H1 (cell line): ENCODE measurements around the gene ZC3H12C. TPM values are rescaled to one million over a fixed set of nuclear protein-coding genes. Genes with fewer than 3 reads are reported as not detected.

Source experiments
- CTCF ChIA-PET: fragments of 300-600 bp; sonication (Branson Sonifier 250); formaldehyde crosslinking; loops from one replicate; lab custom pipeline; 2021; ENCODE audit not compliant: partially characterized antibody; lab: Charles Lee
- POLR2A ChIA-PET: fragments of 300-600 bp; sonication (Branson Sonifier 250); formaldehyde crosslinking; loops from one replicate; lab custom pipeline; 2021; ENCODE audit warnings: inconsistent platforms; ENCODE audit not compliant: partially characterized antibody; lab: Charles Lee
- DNase-seq, 2 experiments: peaks; one replicate each; pipeline versions ENCODE4 v3.0.0 to v3.0.0-alpha.2; 2010 to 2022; ENCODE audit warnings: low spot score in 2 of 2, low read depth in 1 of 2, mixed read lengths in 1 of 2
- FAIRE-seq: peaks from 2 replicates; lab custom pipeline; 2011; peaks lifted over from hg19 to GRCh38; lab: Jason Lieb, UNC
- H2AFZ ChIP-seq: 2 replicates; pipeline ENCODE4 v1.8.1; 2012; ENCODE audit warnings: low read length, inconsistent platforms
- H2AK5ac ChIP-seq: 2 replicates; pipeline ENCODE4 v1.6.1; 2013; ENCODE audit warnings: low read depth, low read length
- H2BK120ac ChIP-seq: replicated peaks from 2 replicates; pipeline ENCODE3; 2013; ENCODE audit warnings: low read depth, low read length, inconsistent platforms
- H2BK12ac ChIP-seq: 2 replicates; pipeline ENCODE4 v1.6.1; 2013; ENCODE audit warnings: low read depth, low read length
- H2BK15ac ChIP-seq: 2 replicates; pipeline ENCODE4 v1.6.1; 2013; ENCODE audit warnings: low read length
- H2BK20ac ChIP-seq: 2 replicates; pipeline ENCODE4 v1.6.1; 2013; ENCODE audit warnings: low read length
- H2BK5ac ChIP-seq: 2 replicates; pipeline ENCODE4 v1.6.1; 2013; ENCODE audit warnings: low read depth, low read length
- H3K14ac ChIP-seq: 2 replicates; pipeline ENCODE4 v1.6.1; 2013; ENCODE audit warnings: inconsistent platforms; ENCODE audit not compliant: insufficient read length
- H3K18ac ChIP-seq: 2 replicates; pipeline ENCODE4 v1.6.1; 2013; ENCODE audit warnings: low read length; ENCODE audit errors: extremely low read depth
- H3K23ac ChIP-seq: 2 replicates; pipeline ENCODE4 v1.6.1; 2013; ENCODE audit warnings: inconsistent platforms; ENCODE audit not compliant: insufficient read length
- H3K23me2 ChIP-seq: 2 replicates; pipeline ENCODE4 v1.6.1; 2013; ENCODE audit warnings: low read depth, low read length
- H3K27ac ChIP-seq: 2 replicates; pipeline ENCODE4 v1.6.1; 2011; ENCODE audit warnings: low read depth, low read length, inconsistent platforms
- H3K27me3 ChIP-seq, 4 experiments: replicated peaks in 1 of 4; 1 replicate in 1 of 4; 2 replicates in 3 of 4; pipeline versions ENCODE4 v1.6.1 to v1.8.1; 2011 to 2013; ENCODE audit warnings: low read length in 3 of 4, mild to moderate bottlenecking in 3 of 4, inconsistent platforms in 2 of 4, mixed read lengths in 2 of 4, moderate library complexity in 1 of 4; ENCODE audit not compliant: control insufficient read depth in 3 of 4, insufficient read depth in 3 of 4; ENCODE audit errors: extremely low read depth in 1 of 4
- H3K36me3 ChIP-seq, 4 experiments: 2 replicates each; pipeline versions ENCODE4 v1.6.1 to v1.8.1; 2011 to 2013; ENCODE audit warnings: mild to moderate bottlenecking in 4 of 4, low read length in 3 of 4, moderate library complexity in 2 of 4, control low read depth in 1 of 4, inconsistent platforms in 1 of 4; ENCODE audit not compliant: insufficient read depth in 4 of 4, control insufficient read depth in 2 of 4
- H3K4ac ChIP-seq: replicated peaks from 2 replicates; pipeline ENCODE3; 2013; ENCODE audit warnings: low read length, low read depth, mixed read lengths, inconsistent platforms; ENCODE audit not compliant: insufficient read length
- H3K4me1 ChIP-seq, 4 experiments: replicated peaks in 1 of 4; 1 replicate in 1 of 4; 2 replicates in 3 of 4; pipeline versions ENCODE4 v1.6.1 to v1.8.1; 2011 to 2013; ENCODE audit warnings: low read length in 3 of 4, inconsistent platforms in 2 of 4, mixed read lengths in 1 of 4; ENCODE audit not compliant: insufficient read depth in 4 of 4, control insufficient read depth in 3 of 4
- H3K4me2 ChIP-seq, 2 experiments: 2 replicates each; pipeline versions ENCODE4 v1.6.1 to v1.8.1; 2011 to 2013; ENCODE audit warnings: low read depth in 2 of 2, low read length in 2 of 2, control low read depth in 1 of 2, inconsistent platforms in 1 of 2, mild to moderate bottlenecking in 1 of 2; ENCODE audit not compliant: insufficient read depth in 1 of 2
- H3K4me3 ChIP-seq, 4 experiments: fragments of 200-600, 300-600 bp in 1 of 4; sonication (generic), shearing (Covaris generic), sonication (Bioruptor Twin) in 1 of 4; 2 replicates each; pipeline versions ENCODE4 v1.5.1 to v1.8.1; 2011 to 2016; ENCODE audit warnings: low read length in 4 of 4, low read depth in 3 of 4, control low read depth in 2 of 4, inconsistent platforms in 2 of 4, mild to moderate bottlenecking in 2 of 4, mixed read lengths in 1 of 4, moderate library complexity in 1 of 4; ENCODE audit not compliant: insufficient read depth in 2 of 4; ENCODE audit errors: extremely low read depth in 1 of 4
- H3K56ac ChIP-seq: replicated peaks from 2 replicates; pipeline ENCODE3; 2013; ENCODE audit warnings: low read depth, mild to moderate bottlenecking, mixed read lengths, low read length, inconsistent platforms; ENCODE audit not compliant: insufficient read length
- H3K79me1 ChIP-seq: 2 replicates; pipeline ENCODE4 v1.6.1; 2013; ENCODE audit warnings: low read depth, low read length, control low read depth
- H3K79me2 ChIP-seq, 2 experiments: 2 replicates each; pipeline versions ENCODE4 v1.6.1 to v1.8.1; 2012 to 2013; ENCODE audit warnings: low read length in 2 of 2, mild to moderate bottlenecking in 2 of 2, inconsistent platforms in 1 of 2; ENCODE audit not compliant: insufficient read depth in 2 of 2, control insufficient read depth in 1 of 2
- H3K9ac ChIP-seq, 4 experiments: replicated peaks in 1 of 4; 1 replicate in 1 of 4; 2 replicates in 3 of 4; pipeline versions ENCODE4 v1.6.1 to v1.8.1; 2011 to 2013; ENCODE audit warnings: low read depth in 3 of 4, low read length in 3 of 4, control low read depth in 2 of 4, mild to moderate bottlenecking in 2 of 4, moderate library complexity in 2 of 4, inconsistent platforms in 1 of 4; ENCODE audit errors: extremely low read depth in 1 of 4
- H3K9me3 ChIP-seq, 2 experiments: 2 replicates each; pipeline versions ENCODE4 v1.6.1 to v1.8.1; 2012 to 2013; ENCODE audit warnings: mild to moderate bottlenecking in 2 of 2, moderate library complexity in 2 of 2, control low read depth in 1 of 2, inconsistent platforms in 1 of 2, low read depth in 1 of 2, low read length in 1 of 2, mixed read lengths in 1 of 2; ENCODE audit not compliant: insufficient read depth in 2 of 2
- H4K20me1 ChIP-seq, 2 experiments: replicated peaks in 1 of 2; 2 replicates each; pipeline versions ENCODE3 to v1.8.1; 2011 to 2013; ENCODE audit warnings: inconsistent platforms in 2 of 2, low read length in 2 of 2, mild to moderate bottlenecking in 1 of 2; ENCODE audit not compliant: insufficient read depth in 2 of 2, control insufficient read depth in 1 of 2
- H4K5ac ChIP-seq: 2 replicates; pipeline ENCODE4 v1.6.1; 2013; ENCODE audit warnings: low read length, low read depth, mixed read lengths, inconsistent platforms; ENCODE audit not compliant: insufficient read length
- H4K8ac ChIP-seq: 2 replicates; pipeline ENCODE4 v1.8.0; 2013; ENCODE audit warnings: mild to moderate bottlenecking, moderate library complexity, low read length, inconsistent platforms; ENCODE audit not compliant: insufficient read depth; ENCODE audit errors: extremely low read depth
- H4K91ac ChIP-seq: replicated peaks from 2 replicates; pipeline ENCODE3; 2013; ENCODE audit warnings: low read length, mixed read lengths, inconsistent platforms; ENCODE audit not compliant: insufficient read length
- BACH1 ChIP-seq: IDR thresholded peaks from 2 replicates; pipeline ENCODE4 v1.6.1; 2012; ENCODE audit warnings: low read length, improper control_type of control experiment
- BCL11A ChIP-seq, 2 experiments: IDR thresholded peaks; one replicate each; pipeline ENCODE4 v1.6.1; 2011; ENCODE audit warnings: low read depth in 2 of 2, low read length in 2 of 2, mild to moderate bottlenecking in 2 of 2
- EP300 ChIP-seq, 2 experiments: IDR thresholded peaks; 1 replicate in 1 of 2; 2 replicates in 1 of 2; pipeline ENCODE4 v1.6.1; 2011 to 2012; ENCODE audit warnings: low read depth in 2 of 2, low read length in 2 of 2, mild to moderate bottlenecking in 2 of 2, borderline replicate concordance in 1 of 2, inconsistent platforms in 1 of 2, moderate library complexity in 1 of 2
- FOSL1 ChIP-seq: IDR thresholded peaks from 2 replicates; pipeline ENCODE4 v1.6.1; 2011; ENCODE audit warnings: mild to moderate bottlenecking, low read depth, low read length, moderate library complexity; ENCODE audit not compliant: insufficient read depth
- NRF1 ChIP-seq: IDR thresholded peaks from 2 replicates; pipeline ENCODE4 v1.6.1; 2011; ENCODE audit warnings: mild to moderate bottlenecking, low read depth, low read length, improper control_type of control experiment
- POU5F1 ChIP-seq: IDR thresholded peaks from 2 replicates; pipeline ENCODE4 v1.6.1; 2011; ENCODE audit warnings: low read depth, mild to moderate bottlenecking, low read length, moderate library complexity
- SIN3A ChIP-seq, 2 experiments: IDR thresholded peaks in 1 of 2; conservative IDR thresholded peaks in 1 of 2; 2 replicates each; pipeline ENCODE4 v1.6.1; 2011 to 2012; ENCODE audit warnings: low read length in 2 of 2, improper control_type of control experiment in 1 of 2, low read depth in 1 of 2, mild to moderate bottlenecking in 1 of 2
- TAF1 ChIP-seq: IDR thresholded peaks from 2 replicates; pipeline ENCODE4 v1.6.1; 2011; ENCODE audit warnings: mild to moderate bottlenecking, low read depth, low read length
- WGBS, 2 experiments: shearing (Covaris generic) in 1 of 2; methylation state at CpG; one replicate each; pipeline versions ENCODE4 v1.1.6 to v1.1.7; 2013 to 2015; ENCODE audit warnings: low lambda C conversion rate in 2 of 2, mixed read lengths in 2 of 2, inconsistent platforms in 1 of 2, low coverage in 1 of 2, missing lambda C conversion rate in 1 of 2; ENCODE audit not compliant: insufficient replicate concordance in 2 of 2, insufficient coverage in 1 of 2, insufficient read length in 1 of 2; ENCODE audit errors: extremely low coverage in 1 of 2, missing lambda C conversion rate in 1 of 2; 5-methylcytosine and 5-hydroxymethylcytosine counted together
- polyA plus RNA-seq, 7 experiments: library from polyadenylated mRNA; depleted of rRNA in 3 of 7; stranded (reverse) in 5 of 7; unstranded in 2 of 7; fragments of >200 nt in 5 of 7; fragments of 200-250 nt in 2 of 7; gene quantifications; 1 replicate in 5 of 7; 2 replicates in 1 of 7; 4 replicates in 1 of 7; pipeline versions ENCODE4 v1.2.1 to v1.2.3, GENCODE V29; 2011 to 2013; ENCODE audit warnings: missing spikeins in 2 of 7, mixed read lengths in 2 of 7
- total RNA-seq: library from RNA; stranded (reverse); fragmentation: NEBNext Ultra II Directional; extraction: Animal tissue kit (Norgen Biotek cat#: 25700); gene quantifications from 2 replicates; pipeline ENCODE4 v1.2.1, GENCODE V29; 2021
- TF ChIP-seq, protein P1 (sequence below), 3 experiments: IDR thresholded peaks; 1 replicate in 2 of 3; 2 replicates in 1 of 3; pipeline versions ENCODE4 v1.5.1 to v1.6.1; 2011; ENCODE audit warnings: low read length in 3 of 3, mild to moderate bottlenecking in 3 of 3, inconsistent platforms in 2 of 3, low read depth in 1 of 3, moderate library complexity in 1 of 3; ENCODE audit not compliant: insufficient read depth in 1 of 3; ENCODE audit errors: control extremely low read depth in 1 of 3
- TF ChIP-seq, protein P2 (sequence below): IDR thresholded peaks from 2 replicates; pipeline ENCODE4 v1.6.1; 2011; ENCODE audit warnings: low read length, improper control_type of control experiment

ZC3H12C gene
- total and polyA plus RNA-seq, 2 of the 8 experiments (the other 6 are each of a cell fraction or from before 2014, with no cell fraction given): 2.0 to 2.7 TPM

DNA sequence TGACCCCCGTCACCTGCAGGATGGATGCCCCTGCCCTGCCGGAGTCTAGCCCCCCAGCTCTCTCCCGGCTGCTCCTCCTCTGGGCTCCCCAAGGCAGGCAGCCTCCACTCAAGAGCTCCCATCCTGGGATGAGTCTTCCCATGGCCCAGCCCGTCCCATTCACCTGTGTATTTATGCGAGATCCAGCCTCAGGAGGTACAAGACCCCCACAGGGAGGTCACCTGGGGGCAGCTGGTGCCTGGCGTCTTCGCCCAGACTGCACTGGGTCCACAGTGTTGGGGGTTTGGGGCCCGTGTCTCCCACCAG lies 43.0 kb upstream of the ZC3H12C start:
- DNase-seq (no peak), FAIRE-seq (no peak)
- Histone ChIP-seq H3K36me3 (no peaks in the 10 kb centered on the region), H3K27ac (no peak overlapping the region), H3K14ac (no peak overlapping the region), H4K91ac (no peak overlapping the region), H3K4ac (no peak overlapping the region), H4K5ac (no peak overlapping the region), H3K23me2 (no peaks in the 10 kb centered on the region), H3K79me1 (no peaks in the 10 kb centered on the region), H3K18ac (no peak overlapping the region), H3K4me3 (no peak overlapping the region), H3K9me3 (peaks cover 2 to 11% of the 10 kb centered on the region in 2 experiments; a peak in 3 of 4 replicates), H2BK5ac (no peak overlapping the region), H3K27me3 (no peaks in the 10 kb centered on the region), H2BK15ac (no peak overlapping the region), H2AFZ (no peak overlapping the region), H4K20me1 (no peaks in the 10 kb centered on the region), H4K8ac (no peak overlapping the region), H2AK5ac (no peak overlapping the region), H3K23ac (no peak overlapping the region), H2BK12ac (no peak overlapping the region), H3K79me2 (no peaks in the 10 kb centered on the region), H3K56ac (no peak overlapping the region), H2BK120ac (no peak overlapping the region), H3K4me2 (no peak overlapping the region), H2BK20ac (no peak overlapping the region), H3K4me1 (no peaks in the 10 kb centered on the region), H3K9ac (no peak overlapping the region)
- POLR2A ChIA-PET: no interaction called here
- WGBS, 2 experiments: 91% methylated on average over 8 of the region's 8 CpGs; no CpG with 5 or more reads in 1 of the 2 experiments
- CTCF ChIA-PET: no interaction called here
- TF ChIP-seq, protein P1, sequence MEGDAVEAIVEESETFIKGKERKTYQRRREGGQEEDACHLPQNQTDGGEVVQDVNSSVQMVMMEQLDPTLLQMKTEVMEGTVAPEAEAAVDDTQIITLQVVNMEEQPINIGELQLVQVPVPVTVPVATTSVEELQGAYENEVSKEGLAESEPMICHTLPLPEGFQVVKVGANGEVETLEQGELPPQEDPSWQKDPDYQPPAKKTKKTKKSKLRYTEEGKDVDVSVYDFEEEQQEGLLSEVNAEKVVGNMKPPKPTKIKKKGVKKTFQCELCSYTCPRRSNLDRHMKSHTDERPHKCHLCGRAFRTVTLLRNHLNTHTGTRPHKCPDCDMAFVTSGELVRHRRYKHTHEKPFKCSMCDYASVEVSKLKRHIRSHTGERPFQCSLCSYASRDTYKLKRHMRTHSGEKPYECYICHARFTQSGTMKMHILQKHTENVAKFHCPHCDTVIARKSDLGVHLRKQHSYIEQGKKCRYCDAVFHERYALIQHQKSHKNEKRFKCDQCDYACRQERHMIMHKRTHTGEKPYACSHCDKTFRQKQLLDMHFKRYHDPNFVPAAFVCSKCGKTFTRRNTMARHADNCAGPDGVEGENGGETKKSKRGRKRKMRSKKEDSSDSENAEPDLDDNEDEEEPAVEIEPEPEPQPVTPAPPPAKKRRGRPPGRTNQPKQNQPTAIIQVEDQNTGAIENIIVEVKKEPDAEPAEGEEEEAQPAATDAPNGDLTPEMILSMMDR (IDR thresholded peaks at IDR 0.05; ENCODE audit: control extremely low read depth in 1 of 3, insufficient read depth in 1 of 3, low read depth in 1 of 3, low read length in 3 of 3): no peak
- TF ChIP-seq NRF1: no peak
- TF ChIP-seq SIN3A (conservative IDR thresholded peaks at IDR 0.05 in 1 of 2, IDR thresholded peaks at IDR 0.05 in 1 of 2; ENCODE audit: low read depth in 1 of 2, low read length in 2 of 2): no peak
- TF ChIP-seq, protein P2, sequence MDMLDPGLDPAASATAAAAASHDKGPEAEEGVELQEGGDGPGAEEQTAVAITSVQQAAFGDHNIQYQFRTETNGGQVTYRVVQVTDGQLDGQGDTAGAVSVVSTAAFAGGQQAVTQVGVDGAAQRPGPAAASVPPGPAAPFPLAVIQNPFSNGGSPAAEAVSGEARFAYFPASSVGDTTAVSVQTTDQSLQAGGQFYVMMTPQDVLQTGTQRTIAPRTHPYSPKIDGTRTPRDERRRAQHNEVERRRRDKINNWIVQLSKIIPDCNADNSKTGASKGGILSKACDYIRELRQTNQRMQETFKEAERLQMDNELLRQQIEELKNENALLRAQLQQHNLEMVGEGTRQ: no peak
- no peak for TF ChIP-seq FOSL1
- TF ChIP-seq EP300 (IDR thresholded peaks at IDR 0.05; ENCODE audit: borderline replicate concordance in 1 of 2, low read depth in 2 of 2, low read length in 2 of 2): no peak
- TF ChIP-seq BCL11A (IDR thresholded peaks at IDR 0.05; ENCODE audit: low read depth in 2 of 2, low read length in 2 of 2): no peak
- no peak for TF ChIP-seq BACH1
- TF ChIP-seq TAF1: no peak
- no peak for TF ChIP-seq POU5F1
